PFSK-1 (cell line): ENCODE results near the gene BCLAF1.

Experiments
- POLR2AphosphoS5 ChIP-seq: IDR thresholded peaks from 2 replicates; pipeline ENCODE4 v1.6.1; 2012; ENCODE audit warnings: low read depth, mild to moderate bottlenecking, control low read depth, low read length, moderate library complexity
- SIN3A ChIP-seq: IDR thresholded peaks from 2 replicates; pipeline ENCODE4 v1.6.1; 2012; ENCODE audit warnings: mild to moderate bottlenecking, low read length, moderate library complexity, borderline replicate concordance; ENCODE audit not compliant: insufficient read depth
- TAF1 ChIP-seq: IDR thresholded peaks from 2 replicates; pipeline ENCODE4 v1.6.1; 2012; ENCODE audit warnings: low read length, control low read depth, borderline replicate concordance; ENCODE audit not compliant: insufficient read depth
- TF ChIP-seq, protein P1 (sequence below), 2 experiments: IDR thresholded peaks; 2 replicates each; pipeline versions ENCODE4 v1.6.1 to v1.8.0; 2011 to 2012; ENCODE audit warnings: low read depth in 2 of 2, low read length in 2 of 2, control low read depth in 1 of 2, inconsistent platforms in 1 of 2, mild to moderate bottlenecking in 1 of 2, moderate library complexity in 1 of 2; ENCODE audit not compliant: insufficient read depth in 1 of 2

DNA sequence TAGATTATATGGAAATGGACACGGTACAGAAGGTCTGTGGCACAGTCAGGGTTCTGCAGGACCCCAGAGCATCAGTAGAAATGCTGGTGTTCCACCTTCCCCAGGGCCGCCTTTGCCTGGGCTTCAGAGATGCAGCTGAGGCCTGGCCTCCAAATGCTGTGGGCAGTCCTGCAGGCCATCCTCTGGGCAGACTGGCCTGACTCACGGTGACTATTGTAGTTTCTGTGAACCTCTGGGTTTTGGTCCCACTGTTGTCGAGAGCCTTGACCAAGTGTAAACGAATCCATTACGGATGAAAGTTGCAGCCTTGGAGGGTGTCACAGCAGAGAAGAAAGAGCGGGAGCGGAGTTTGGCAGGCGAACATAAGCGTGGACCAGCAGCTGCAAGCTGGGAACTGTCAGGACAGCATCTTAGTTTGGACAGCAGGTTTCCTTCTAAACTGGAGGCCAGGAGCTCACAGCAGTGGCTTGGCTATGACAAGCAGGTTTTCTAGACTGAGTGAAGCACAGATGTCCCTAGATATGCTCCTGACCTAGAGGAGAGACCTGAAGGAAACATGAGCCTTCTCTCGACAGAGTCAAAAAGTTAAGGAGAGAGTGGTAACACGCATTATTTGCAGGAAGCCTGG, 46.2 kb upstream of the BCLAF1 start:
- TF ChIP-seq, protein P1, sequence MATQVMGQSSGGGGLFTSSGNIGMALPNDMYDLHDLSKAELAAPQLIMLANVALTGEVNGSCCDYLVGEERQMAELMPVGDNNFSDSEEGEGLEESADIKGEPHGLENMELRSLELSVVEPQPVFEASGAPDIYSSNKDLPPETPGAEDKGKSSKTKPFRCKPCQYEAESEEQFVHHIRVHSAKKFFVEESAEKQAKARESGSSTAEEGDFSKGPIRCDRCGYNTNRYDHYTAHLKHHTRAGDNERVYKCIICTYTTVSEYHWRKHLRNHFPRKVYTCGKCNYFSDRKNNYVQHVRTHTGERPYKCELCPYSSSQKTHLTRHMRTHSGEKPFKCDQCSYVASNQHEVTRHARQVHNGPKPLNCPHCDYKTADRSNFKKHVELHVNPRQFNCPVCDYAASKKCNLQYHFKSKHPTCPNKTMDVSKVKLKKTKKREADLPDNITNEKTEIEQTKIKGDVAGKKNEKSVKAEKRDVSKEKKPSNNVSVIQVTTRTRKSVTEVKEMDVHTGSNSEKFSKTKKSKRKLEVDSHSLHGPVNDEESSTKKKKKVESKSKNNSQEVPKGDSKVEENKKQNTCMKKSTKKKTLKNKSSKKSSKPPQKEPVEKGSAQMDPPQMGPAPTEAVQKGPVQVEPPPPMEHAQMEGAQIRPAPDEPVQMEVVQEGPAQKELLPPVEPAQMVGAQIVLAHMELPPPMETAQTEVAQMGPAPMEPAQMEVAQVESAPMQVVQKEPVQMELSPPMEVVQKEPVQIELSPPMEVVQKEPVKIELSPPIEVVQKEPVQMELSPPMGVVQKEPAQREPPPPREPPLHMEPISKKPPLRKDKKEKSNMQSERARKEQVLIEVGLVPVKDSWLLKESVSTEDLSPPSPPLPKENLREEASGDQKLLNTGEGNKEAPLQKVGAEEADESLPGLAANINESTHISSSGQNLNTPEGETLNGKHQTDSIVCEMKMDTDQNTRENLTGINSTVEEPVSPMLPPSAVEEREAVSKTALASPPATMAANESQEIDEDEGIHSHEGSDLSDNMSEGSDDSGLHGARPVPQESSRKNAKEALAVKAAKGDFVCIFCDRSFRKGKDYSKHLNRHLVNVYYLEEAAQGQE (IDR thresholded peaks at IDR 0.05; ENCODE audit: insufficient read depth in 1 of 2, low read depth in 2 of 2, low read length in 2 of 2) = no peak
- TF ChIP-seq POLR2AphosphoS5 (no peak), SIN3A (no peak), TAF1 (no peak)
